KOPT-K1 (cell line): ENCODE results near the gene CRHR1.

Source experiments
- H3K27ac ChIP-seq: fragments of 200-600 bp; sonication (generic); 2 replicates; pipeline ENCODE4 v1.5.1; 2016; ENCODE audit warnings: antibody characterized with exemption, mild to moderate bottlenecking, low read depth, low read length; ENCODE audit not compliant: poor library complexity, severe bottlenecking
- H3K36me3 ChIP-seq: fragments of 200-600 bp; sonication (generic); 2 replicates; pipeline ENCODE4 v1.5.1; 2017; ENCODE audit warnings: antibody characterized with exemption, mild to moderate bottlenecking, low read length, moderate library complexity; ENCODE audit not compliant: insufficient read depth
- H3K9me3 ChIP-seq: fragments of 200-600 bp; sonication (generic); 2 replicates; pipeline ENCODE4 v1.5.1; 2017; ENCODE audit warnings: antibody characterized with exemption, low read length, mild to moderate bottlenecking; ENCODE audit not compliant: insufficient read depth, poor library complexity, severe bottlenecking

CRHR1 gene

DNA sequence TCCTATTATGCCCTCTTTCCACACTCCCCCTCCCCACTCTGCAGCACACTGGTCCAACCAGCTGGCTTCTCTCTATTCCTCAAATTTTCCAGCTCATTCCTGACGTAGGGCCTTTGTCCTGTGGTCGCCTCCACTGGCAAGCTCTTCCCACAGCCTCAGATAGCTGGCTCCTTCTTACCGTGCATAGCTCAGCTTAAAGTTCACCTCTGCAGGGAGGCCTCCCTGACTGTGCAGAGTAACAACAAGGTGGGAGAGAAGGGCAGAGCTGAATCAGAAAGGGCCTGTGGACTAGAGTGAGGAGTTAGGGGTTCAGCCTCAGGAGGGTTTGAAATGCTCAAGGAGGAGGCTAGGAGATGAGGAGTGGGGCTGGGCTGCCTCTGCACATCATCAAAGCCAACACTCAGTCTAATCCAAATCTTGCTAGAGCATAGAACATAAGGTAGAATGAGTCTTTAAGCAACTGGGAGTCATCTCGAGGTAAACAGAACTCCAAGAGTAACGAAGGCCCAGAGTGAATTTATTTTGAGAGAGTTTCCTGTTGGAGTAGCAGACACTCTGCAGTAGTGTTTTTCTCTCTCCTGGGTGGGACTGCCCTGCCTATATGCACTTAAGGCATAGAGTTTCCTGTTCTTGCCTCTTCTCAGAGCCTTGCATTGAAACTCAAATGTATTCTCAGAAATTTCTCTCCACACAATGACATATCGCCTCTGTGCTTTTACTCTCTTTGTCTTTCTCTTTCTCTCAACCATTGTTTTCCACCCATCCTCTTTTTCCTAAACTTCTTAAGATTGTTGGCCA, 79.9 kb downstream of the CRHR1 start:
- Histone ChIP-seq H3K27ac (no peak overlapping the region), H3K36me3 (no peaks in the 10 kb centered on the region), H3K9me3 (peaks cover 7% of the 10 kb centered on the region)

DNA sequence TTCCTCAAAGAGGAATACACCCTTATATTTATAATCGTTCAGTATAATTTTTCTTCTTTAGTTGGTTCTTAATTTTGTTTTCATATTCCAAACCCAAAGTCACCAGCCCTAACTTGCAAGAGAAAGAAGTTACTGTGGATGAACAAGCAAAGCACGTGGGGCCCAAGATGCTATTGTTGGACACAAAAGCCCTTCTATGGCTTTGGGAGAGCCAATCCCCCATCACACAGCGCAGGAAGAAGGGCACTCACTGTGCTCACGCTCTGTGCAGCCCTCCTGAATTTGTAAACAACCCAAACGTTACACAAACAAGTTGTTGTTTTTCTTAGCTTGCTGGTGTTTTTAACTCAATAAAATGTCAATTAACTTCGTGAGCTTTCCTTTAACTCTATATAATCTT, 83.1 kb downstream of the CRHR1 start:
- Histone ChIP-seq H3K9me3 (peaks cover 1% of the 10 kb centered on the region), H3K36me3 (no peaks in the 10 kb centered on the region), H3K27ac (no peak overlapping the region)

DNA sequence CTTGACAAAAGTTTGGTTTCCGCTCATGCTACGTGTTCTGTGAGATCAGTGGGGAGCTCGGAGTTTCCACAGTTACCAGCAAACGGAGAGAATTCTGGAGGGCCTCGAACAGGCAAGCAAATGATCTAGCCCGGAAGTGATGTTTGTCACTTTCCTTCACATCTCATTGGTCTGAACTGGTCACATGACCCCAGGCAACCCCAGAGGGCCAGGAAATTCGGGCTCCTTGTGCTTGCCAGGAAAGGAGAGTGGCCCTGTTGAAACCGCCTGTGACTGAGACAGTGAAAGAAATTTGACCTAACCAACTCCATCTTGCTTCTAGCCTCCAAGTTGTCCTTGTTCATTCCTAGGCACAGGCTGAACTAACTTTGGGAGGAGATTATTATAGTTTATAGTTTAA, 83.6 kb downstream of the CRHR1 start:
- Histone ChIP-seq H3K36me3 (no peaks in the 10 kb centered on the region), H3K27ac (no peak overlapping the region), H3K9me3 (no peaks in the 10 kb centered on the region)

DNA sequence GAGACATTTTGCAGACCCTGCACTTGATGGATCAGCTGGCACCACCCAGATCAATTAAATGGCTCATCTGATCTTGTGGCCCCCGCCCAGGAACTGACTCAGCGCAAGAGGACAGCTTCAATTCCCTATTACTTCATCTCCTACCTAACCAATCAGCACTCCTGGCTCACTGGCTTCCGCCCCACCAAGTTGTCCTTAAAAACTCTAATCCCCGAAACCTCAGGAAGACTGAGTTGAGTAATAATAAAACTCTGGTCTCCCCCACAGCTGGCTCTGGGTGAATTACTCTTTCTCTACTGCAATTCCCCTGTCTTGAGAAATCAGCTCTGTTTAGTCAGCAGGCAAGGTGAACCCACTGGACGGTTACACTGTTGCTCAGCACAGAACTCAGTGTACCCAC, 84.2 kb downstream of the CRHR1 start:
- Histone ChIP-seq H3K9me3 (no peaks in the 10 kb centered on the region), H3K36me3 (no peaks in the 10 kb centered on the region), H3K27ac (no peak overlapping the region)

DNA sequence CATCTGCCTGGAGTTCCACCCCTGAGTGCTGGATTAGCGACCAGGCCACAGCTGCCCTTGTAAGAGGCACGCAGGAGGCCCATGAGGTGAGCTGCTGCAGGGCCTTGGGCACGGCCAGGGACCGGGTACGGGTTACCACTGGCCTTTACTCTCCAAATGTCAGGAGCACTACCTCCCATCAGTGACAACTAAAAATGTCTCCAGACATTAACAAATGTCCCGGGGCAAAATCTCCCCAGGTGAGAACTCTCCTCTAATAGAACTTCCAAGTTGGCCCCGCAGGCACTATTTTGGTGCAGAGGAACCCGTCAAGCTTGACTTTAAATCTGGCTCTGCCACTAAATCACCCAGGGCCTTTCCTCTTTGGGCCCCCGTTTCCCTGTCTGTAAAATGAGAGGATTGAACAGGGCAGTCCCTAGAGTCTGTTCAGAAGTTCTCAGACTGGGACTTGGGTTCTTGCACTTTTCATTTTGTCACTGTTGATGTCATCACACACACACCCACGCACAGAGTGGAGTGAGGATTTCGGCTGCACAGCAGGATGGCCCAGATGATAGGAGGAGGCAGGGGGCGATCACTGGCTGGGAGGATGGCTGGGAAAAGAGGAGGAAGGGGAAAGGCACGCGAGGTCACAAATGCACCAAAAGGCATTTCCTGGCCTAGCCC, 85.7 kb downstream of the CRHR1 start:
- Histone ChIP-seq H3K9me3 (no peaks in the 10 kb centered on the region), H3K36me3 (no peaks in the 10 kb centered on the region), H3K27ac (no peak overlapping the region)

DNA sequence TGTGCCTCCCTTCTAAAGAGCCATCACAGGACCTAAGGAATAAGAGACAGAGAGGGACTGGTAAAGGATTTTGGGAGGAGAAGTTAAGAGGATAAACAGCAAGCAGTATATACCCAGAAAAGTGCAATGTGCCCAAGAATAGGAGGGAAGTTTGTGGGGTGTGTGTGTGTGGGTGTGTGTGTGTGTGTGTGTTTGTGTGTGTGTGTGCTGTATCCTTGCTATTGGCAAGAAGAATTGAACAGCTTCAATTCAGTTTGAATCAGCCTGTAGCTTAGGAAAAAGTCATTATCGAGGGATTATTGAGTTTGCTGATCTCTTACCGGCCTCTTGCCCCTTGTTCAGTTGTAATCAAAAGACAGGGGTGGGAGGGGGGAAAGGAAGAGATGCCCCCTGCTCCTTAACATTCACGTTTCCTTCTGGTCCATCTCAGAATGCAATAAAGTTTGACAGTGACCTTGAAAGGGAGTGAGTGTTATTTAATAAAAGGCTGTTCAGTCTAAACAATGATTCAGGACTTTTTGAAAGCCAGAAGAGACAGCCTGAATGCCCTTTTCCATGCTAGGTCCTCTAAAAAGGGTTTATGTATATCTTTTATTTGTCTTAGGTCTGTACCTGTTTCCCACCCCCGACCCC, 86.3 kb downstream of the CRHR1 start:
- Histone ChIP-seq H3K36me3 (no peaks in the 10 kb centered on the region), H3K27ac (no peak overlapping the region), H3K9me3 (no peaks in the 10 kb centered on the region)

DNA sequence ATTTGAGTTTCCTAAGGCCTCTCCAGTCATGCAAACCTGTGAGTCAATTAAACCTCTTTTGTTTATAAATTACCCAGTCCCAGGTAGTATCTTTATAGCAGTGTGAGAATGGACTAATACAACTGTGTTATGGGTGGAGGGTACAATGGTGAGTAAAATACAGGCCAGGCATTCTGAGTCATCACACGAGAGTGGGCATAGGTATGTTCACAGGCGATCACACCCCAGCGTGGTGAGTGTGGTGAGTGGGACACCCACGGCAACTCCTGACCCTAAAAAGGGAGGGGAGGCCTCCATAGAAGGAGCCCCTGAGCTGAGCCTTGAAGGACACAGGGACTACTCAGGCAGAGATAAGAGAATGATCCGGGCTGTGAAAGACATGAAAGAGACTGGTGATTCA, 87.6 kb downstream of the CRHR1 start:
- Histone ChIP-seq H3K36me3 (no peaks in the 10 kb centered on the region), H3K27ac (no peak overlapping the region), H3K9me3 (no peaks in the 10 kb centered on the region)

DNA sequence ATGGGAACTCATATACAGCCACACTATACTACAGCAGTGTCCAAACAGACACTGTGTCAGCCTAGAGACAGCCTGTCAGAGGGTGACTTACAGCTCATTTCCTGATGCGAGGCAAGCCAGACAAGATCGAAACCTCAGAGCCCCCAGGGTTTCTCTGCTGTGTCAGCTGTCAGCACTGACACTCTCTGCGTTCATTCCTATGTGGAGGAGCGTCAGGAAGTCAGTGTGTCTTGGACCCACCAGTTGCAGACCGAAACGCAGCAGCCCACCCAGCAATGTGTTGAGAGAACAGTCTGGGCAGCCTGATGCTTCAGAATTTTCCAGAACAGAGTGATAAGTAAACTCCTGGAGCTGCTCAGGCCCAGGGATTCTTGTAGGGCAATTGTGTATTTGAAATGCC, 89.6 kb downstream of the CRHR1 start:
- Histone ChIP-seq H3K36me3 (no peaks in the 10 kb centered on the region), H3K27ac (no peak overlapping the region), H3K9me3 (peaks cover 6% of the 10 kb centered on the region)

DNA sequence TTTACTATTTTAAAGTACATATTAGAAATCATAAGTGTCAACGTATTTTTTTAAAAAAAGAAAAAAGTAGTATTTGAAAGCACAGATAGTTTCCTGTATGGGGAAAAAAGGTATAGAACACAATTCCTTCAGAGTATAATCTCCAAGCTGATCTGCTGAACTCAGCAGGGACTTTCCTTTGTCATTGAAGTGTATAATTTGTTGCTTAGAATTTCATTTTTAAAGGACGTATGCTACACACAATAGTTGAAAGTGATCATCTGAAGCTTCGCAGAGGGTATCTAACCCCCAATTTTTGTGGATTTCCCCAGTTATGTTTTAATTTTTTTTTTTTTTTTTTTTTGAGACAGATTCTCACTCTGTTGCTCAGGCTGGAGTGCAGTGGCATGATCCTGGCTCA, 90.0 kb downstream of the CRHR1 start:
- H3K9me3 ChIP-seq, result peaks cover 6% of the 10 kb centered on the region
- H3K27ac ChIP-seq, result no peak overlapping the region
- H3K36me3 ChIP-seq, result no peaks in the 10 kb centered on the region

DNA sequence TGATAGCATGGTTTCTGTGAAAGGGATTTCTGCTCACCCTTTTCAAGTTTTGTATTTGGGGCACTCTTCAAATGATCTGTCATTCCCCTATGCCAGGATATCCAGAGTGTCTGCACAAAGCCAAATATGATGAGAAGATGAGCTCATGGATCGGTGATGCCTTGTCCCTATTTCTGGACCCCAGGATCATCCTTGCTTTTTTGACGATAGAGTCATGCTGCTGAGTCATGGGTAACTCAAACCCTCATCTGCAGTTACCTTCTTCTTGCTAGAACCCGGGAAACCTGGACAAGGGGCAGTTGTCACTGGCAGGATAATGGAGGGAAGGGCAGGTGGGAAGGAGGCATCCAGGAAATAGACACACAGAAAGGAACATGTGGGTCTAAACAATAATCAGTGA, 92.4 kb downstream of the CRHR1 start:
- H3K27ac ChIP-seq, result no peak overlapping the region
- H3K36me3 ChIP-seq, result no peaks in the 10 kb centered on the region
- peaks cover 6% of the 10 kb centered on the region for H3K9me3 ChIP-seq

DNA sequence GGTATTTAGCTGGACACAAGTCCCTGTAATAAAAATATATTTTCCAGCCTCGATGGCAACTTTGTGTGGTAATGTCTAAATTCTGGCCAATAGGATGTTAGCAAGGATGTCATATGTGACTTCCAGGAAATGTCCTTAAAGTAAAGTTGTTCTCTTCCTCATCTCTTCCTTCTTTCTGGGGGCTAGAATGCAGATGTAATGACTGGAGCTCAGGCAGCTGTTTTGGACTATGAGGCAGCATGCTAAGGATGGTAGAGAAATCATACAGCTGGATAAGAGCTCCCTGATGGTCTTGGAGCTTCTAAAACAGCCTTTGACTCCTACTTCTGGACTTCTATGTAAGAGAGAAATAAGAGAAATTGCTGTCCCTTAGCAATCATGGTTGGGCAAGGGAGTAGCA, 93.3 kb downstream of the CRHR1 start:
- Histone ChIP-seq H3K27ac (no peak overlapping the region), H3K36me3 (no peaks in the 10 kb centered on the region), H3K9me3 (peaks cover 6% of the 10 kb centered on the region)

DNA sequence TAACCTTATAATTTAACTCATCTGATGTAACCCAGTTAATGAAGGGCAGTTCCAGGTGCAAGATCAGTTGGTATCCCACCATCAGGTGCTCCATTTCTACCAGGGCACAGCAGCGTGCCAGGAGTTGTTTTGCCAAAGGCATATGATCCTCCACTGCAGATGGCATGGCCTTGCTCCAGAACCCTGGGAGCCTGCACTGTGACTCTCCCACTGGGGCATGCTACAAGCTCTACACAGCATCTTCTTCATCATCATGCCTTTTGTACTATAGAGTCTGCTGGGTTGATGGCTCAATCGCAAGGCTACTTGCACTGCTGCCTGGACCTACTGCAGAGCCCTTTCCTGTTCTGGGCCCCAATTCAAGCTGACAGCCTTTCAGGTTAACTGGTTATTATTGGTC, 98.9 kb downstream of the CRHR1 start:
- no peaks in the 10 kb centered on the region for H3K36me3 ChIP-seq
- no peak overlapping the region for H3K27ac ChIP-seq
- no peaks in the 10 kb centered on the region for H3K9me3 ChIP-seq
